Measurements from ENCODE around the gene CCDC18.
A peak's percentile ranks its signal among the peaks of the same experiment; 100 is the strongest.
"Not testable (repeated sequence)": the region's sequence is repeated elsewhere in the genome, so short reads cannot be mapped to it uniquely, and the experiment has no call there.

Gene CCDC18

DNA sequence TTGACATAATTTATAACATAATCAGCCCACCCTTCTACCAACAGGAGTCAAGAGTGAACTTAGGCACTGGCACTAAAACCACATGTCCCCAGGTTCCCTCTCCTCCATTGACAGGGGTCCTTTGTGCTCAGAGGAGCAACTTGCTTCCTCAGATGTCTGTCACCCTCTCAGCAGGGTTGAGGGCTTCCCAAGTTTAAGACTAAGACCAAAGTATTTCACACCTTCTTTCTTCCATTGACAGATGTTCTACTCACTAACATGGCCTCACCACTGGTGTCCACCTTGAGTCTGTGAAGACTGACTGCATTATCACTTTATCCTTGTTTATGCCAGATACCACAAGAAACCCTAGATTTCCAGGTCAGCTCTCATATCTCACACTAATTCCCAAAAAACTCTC lies 56.5 kb downstream of the CCDC18 start:
- no peak for DNase-seq (ENCODE audit: low read depth)

DNA sequence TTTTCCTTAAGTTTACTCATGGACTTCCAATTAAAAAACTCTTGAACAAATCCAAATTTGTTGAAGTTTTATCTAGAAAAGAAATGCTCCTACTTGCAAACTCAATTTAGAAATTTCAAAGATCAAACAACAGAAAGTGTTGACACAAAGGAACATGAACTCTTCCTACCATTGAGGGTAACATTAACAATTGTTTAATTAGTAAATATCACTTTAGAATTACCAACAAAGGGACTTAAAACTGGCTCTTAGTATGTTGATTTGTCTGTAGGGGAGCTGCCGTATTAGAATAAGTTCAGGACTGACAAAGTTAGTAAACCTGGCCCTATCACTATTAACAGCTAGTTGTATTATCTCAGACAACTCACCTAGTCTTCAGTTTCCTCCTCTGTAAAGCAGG lies 57.9 kb downstream of the CCDC18 start:
- no peak for DNase-seq (ENCODE audit: low read depth)

DNA sequence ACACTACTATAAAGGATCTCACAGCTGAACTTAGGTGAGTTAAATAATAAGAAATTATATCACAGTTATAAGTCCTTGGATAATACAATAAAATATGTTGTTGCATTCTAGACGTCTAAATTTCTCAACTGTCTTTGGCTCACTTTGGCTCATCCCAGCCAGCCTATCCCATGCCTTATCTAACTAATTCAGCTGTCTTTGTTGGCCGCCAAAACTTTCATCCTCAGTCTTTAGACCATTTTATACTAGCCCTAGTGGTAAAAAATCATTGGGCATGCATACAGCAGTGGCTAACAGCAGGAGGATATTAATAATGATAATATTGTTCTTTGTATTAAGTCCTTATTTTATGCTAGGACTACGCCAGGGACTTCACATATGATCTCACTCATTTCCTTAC lies 59.3 kb downstream of the CCDC18 start:
- no peak for DNase-seq (ENCODE audit: low read depth)

DNA sequence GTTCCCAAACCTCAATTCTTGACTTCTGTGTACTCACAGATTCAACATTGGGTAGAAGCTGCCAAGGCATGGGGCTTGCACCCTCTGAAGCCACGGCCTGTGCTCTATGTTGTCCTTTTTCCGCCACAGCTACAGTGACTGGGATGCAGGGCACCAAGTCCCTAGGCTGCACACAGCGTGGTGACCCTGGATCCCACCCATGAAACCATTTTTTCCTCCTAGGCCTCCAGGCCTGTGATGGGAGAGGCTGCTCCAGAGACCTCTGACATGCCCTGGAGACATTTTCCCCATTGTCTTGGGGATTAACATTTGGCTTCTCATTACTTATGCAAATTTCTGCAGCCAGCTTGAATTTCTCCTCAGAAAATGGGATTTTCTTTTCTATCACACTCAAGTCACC lies 62.7 kb downstream of the CCDC18 start:
- DNase-seq (ENCODE audit: low read depth), result not testable (repeated sequence)

DNA sequence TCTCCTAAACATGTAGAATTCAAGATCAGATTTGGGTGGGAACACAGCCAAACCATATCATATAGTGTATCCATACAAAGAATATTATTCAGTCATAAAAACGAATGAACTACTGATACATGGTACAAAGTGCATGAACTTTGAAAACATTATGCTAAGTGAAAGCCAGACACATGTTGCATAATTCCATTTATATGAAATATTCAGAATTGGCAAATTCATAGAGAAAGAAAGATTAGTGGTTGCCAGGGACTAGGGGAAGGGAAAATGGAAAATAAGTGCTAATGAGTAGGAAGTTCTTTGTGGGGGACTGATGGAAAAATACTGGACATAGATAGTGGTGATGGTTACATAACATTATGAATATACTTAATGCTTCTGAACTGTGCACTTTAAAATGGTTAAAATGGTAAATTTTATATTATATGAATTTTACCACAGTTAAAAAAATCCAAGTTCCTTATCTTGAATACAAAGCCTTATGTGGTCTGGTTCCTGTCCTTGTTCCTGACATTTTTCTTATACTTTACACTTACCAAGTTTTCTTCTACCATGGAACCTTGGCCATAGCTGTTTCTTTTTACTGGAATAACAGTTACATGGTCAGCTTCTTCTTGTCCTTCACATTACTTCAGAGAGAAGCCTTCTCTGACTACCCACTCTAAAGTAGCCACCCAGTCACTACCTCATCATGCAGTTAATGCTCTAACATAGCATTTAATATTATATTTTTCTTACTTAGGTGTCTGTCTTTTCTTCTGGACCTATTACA lies 64.0 kb downstream of the CCDC18 start:
- no peak for DNase-seq (ENCODE audit: low read depth)

DNA sequence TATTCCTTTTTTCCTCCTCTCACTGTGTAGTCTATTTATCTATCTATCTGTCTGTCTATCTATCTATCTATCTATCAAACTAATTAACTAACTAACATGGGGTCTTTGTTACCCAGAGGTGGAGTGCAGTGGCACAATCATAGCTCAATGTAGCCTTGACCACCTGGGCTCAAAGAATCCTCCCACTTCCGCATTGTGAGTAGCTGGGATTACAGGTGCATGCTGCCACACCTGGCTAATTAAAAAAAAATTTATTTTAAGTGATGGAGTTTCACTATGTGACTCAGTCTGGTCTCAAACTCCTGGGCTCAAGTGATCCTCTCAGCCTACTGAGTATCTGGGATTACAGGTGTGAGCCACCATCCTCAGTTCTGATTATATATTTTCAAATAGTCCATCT lies 71.4 kb downstream of the CCDC18 start:
- no peak for DNase-seq (ENCODE audit: low read depth)

DNA sequence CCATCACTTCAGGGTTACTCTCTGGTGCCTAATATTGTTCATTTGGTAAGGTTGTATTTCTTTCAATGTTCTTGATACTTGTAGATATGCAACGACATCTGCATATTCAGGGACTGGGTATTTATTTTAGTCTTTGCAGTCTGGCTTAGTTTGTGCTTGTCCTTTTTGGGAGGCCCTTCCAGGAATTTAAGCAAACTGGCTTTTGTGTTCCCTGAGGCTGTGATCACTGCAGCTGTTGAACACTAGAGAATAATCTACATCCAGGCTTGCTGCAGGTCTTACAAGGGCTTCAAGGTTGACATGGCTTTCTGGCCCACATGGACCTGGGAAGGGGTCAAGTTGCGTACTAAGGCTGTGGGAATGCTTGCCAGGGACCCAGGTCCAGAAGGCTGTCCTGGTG lies 72.1 kb downstream of the CCDC18 start:
- no peak for DNase-seq (ENCODE audit: low read depth)

DNA sequence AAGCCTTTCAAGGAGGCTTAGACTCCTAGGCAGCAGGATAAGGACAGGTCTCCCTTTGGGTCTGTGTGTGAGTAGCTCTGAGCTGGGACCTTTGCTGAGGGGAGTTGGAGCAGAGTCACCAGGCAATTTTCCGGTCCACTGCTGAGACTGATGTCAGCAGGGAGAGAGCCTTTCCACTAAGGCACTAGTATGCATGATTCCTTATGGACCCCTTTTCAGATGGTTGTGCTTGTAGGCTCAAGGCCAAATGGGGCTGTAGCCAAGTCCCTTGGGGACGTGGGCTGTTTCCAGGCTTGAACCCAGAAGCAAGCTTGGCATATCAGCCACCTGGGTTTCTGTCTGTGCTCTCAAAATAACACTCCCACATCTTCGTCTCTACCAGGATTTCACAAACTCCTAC lies 73.0 kb downstream of the CCDC18 start:
- no peak for DNase-seq (ENCODE audit: low read depth)

DNA sequence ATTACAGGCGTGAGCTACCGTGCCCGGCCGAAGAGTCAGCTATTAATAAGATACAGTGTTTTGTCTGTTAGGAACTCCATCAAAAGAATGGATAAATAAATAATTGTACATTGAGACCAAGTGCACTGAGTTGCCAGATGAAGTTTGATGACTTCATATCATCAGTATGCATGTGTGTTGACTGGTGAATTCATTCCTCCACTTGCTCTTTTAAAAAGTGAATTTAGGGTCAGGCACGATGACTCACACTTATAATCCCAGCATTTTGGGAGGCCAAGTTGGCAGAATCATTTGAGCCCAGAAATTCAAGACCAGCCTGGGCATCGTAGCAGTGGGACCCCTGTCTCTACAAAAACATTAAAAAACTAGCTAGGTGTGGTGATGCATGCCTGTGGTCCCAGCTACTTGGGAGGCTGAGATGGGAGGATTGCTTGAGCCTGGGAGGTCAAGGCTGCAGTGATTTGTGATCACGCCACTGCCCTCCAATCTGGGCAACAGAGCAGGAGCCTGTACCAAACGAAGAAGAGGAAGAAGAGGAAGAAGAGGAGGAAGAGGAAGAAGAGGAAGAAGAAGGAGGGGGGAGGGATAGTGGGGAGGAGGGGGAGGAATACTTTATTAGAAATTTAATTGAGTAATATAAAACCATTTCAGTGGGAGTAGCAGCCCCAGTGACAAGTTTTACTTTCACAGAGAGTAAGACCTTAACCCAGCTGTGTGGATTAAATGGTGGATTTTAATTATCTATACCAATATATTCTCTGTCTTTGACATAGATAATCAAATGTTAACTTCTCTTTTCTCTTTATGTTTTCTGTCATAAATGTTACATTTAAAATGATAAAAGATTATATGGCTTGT lies 74.9 kb downstream of the CCDC18 start:
- peak; percentile 65 for DNase-seq (ENCODE audit: low read depth)

DNA sequence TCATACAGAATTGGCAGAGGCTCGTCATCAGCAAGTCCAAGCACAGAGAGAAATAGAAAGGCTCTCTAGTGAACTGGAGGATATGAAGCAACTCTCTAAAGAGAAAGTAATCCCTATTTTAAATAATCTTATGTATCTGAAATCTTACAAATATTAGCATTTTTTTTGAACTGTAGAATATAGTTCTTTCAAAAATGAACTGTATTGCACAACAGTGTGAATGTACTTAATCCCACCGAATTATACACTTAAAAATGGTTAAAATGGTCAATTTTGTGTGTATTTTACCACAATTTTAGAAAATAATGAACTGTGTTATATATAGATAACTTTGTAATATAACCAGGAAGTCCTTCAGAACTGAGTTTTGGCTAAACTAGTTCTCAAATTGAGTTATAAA lies 75.9 kb downstream of the CCDC18 start:
- no peak for DNase-seq (ENCODE audit: low read depth)

DNA sequence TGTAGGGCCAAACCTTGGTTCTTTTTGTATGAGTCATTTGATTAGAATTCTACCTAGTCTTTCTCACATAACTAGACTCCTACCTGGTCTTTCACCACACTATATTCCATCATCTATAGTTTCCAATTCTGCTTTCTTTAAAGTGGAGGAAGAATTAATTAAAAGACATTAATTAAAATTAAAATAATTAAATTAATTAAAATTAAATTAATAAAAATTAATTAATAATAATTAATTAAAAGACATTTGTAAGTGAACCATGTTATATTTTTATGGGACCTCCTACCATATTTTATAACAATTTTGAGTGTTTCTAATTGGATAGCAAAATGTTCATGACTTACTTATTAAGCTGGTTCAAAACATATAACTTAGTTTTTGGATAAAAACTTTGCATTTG lies 77.4 kb downstream of the CCDC18 start:
- DNase-seq (ENCODE audit: low read depth), result no peak

DNA sequence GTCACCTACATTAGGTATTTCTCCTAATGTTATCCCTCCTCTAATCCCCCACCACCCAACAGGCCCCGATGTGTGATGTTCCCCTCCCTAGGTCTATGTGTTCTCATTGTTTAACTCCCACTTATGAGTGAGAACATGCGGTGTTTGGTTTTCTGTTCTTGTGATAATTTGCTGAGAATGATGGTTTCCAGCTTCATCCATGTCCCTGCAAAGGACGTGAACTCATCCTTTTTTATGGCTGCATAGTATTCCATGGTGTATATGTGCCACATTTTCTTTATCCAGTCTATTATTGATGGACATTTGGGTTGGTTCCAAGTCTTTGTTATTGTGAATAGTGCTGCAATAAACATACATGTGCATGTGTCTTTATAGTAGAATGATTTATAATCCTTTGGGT lies 80.2 kb downstream of the CCDC18 start:
- DNase-seq (ENCODE audit: low read depth), result not testable (repeated sequence)

DNA sequence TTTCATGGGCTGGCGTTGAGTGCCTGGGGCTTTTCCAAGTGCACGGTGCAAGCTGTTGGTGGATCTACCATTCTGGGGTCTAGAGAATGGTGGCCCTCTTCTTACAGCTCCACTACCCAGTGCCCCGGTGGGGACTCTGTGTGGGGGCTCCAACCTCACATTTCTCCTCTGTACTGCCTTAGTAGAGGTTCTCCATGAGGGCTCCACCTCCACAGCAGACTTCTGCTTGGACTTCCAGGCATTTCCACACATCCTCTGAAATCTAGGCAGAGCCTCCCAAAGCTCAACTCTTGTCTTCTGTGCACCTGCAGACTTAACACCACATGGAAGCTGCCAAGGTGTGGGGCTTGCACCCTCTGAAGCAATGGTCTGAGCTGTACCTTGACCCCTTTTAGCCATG lies 82.1 kb downstream of the CCDC18 start:
- no peak for DNase-seq (ENCODE audit: low read depth)

DNA sequence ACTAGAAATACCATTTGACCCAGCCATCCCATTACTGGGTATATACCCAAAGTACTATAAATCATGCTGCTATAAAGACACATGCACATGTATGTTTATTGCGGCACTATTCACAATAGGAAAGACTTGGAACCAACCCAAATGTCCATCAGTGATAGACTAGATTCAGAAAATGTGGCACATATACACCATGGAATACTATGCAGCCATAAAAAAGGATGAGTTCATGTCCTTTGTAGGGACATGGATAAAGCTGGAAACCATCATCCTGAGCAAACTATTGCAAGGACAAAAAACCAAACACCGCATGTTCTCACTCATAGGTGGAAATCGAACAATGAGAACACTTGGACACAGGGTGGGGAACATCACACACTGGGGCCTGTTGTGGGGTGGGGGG lies 88.4 kb downstream of the CCDC18 start:
- not testable (repeated sequence) for DNase-seq (ENCODE audit: low read depth)

DNA sequence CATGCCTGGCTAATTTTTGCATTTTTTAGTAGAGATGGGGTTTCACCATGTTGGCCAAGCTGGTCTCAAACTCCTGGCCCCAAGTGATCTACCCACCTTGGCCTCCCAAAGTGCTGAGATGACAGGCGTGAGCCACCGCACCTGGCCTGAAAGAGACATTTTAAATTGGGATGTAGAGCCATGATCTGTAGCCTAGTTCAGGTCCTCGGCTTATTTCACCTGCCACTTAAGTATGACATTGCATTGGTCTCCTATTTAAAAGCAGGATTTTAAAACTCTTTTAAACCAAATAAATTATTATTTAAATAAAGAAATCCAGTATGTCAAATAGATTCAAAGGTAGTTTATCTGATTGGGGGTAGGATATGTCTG lies 94.7 kb downstream of the CCDC18 start:
- not testable (repeated sequence) for DNase-seq (ENCODE audit: low read depth)

DNA sequence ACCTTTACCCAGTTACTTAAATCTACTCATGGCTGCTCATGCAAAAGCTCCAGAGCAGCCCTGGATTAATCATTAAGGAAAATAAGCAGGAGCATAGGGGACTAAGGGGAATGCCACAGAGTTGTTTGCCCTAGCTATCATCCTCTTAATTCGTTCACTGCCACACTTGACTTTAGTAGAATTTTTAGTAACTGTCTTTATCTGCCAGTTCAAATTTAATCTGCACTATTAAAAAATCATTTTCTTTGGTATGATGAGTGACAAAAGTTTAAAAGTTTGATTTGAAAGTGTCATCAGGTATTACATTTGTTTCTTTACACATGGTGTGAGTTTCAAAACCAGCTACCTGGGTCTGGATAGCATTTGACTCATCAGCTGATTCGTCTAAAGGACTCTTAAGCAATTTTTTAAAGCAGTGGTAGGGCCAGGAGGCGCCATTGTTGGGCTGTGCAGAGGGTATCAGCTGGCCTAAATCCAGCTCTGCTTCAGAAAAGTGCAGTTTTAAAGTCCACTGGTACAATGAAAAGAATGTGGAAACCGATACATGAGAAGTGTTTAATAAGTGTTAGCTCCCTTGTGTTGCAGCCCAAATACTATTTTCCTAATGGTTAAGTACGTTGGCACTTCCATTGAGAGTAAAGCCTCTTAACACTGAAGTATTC lies 95.2 kb downstream of the CCDC18 start:
- DNase-seq (ENCODE audit: low read depth), result no peak

DNA sequence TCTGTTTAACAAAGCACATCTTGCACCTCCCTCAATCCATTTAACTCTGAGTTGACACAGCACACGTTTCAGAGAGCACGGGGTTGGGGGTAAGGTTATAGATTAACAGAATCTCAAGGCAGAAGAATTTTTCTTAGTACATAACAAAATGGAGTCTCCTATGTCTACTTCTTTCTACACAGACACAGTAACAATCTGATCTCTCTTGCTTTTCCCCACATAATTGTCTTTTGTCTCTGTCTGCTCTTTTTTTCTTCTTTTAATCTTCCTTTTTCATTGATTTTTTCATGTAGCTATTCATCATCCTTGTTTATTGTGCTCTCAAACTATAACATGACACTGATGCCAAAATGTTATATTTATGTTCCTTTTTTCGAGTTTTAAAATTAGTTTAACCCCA lies 97.0 kb downstream of the CCDC18 start:
- not testable (repeated sequence) for DNase-seq (ENCODE audit: low read depth)

DNA sequence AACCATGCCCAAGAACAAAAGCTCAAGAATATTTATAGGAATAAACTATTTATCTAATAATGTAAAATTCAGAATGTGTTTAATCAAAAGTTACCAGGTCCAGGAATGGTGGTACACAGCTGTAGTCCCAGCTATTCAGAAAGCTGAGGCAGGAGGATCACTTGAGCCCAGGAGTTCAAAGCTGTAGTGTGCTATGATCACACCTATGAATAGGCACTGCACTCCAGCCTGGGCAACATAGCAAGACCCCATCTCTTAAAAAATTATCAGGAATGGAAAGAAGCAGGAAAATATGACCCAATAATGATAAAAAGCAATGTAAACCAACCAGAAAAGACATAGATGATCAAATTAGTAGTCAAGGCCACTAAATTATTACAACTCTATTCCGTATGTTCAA lies 103.0 kb downstream of the CCDC18 start:
- no peak for DNase-seq (ENCODE audit: low read depth)

DNA sequence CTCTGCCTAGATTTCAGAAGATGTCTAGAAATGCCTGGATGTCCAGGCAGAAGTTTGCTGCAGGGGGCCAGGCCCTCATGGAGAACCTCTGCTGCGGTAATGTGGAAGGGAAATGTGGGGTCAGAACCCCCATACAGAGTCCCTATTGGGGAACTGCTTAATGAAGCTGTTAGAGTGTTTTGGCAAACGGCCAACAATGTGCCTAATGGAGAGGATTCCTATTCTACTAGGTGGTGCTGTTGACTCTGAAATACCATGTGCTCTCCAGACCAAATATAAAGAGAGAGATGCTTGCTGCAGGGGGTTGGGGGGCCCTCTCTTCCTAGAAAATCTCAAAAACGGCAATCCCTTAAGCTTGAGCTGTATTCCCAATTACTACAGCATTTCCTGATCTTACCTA lies 108.0 kb downstream of the CCDC18 start:
- DNase-seq (ENCODE audit: low read depth), result no peak

DNA sequence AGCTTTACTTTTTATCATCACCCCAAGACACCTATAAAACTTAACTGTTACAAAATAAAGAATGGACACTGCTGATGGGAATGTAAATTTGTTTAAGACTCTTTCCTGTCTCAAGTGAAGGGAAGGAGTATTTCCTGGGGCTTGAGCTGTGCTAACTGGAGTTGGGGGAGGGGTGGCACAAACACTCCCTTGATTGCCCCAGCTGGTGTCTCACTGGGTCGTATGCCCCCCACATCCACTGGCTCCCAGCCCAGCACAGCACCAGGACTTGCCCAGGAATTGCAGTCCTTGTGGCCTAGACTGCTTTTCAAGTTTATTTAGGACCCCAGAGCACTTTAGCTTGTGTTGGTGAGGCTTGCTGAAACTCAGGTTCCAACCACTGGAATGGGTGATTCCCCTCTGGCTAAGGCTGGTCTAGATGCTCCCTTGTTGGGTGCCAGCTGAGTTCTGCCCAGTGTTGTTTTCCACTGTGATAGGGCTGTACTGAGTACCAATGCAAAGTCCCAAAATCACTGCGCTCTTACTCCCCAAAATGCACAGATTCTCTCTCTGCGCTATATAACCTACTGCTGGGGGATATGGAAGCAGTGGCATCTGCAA lies 116.1 kb downstream of the CCDC18 start:
- no peak for DNase-seq (ENCODE audit: low read depth)

DNA sequence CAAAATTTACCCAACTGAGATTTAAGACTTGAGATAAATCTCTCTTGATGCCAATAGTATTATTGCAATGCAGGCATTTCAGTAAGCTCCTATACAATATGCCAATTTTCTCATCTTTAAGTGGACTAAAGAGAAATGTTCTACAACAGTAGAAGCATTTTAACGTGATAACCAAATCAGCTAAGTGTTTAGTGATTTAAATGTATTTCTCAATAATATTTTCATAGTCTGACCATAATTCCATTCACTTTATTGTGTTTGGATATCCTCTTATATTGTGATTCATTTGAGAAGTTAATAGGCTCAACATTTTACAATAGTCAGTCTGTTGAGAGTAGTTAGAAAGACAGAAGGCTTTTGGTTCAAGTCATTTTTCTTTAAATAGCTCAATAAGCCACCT lies 120.6 kb downstream of the CCDC18 start:
- no peak for DNase-seq (ENCODE audit: low read depth)

DNA sequence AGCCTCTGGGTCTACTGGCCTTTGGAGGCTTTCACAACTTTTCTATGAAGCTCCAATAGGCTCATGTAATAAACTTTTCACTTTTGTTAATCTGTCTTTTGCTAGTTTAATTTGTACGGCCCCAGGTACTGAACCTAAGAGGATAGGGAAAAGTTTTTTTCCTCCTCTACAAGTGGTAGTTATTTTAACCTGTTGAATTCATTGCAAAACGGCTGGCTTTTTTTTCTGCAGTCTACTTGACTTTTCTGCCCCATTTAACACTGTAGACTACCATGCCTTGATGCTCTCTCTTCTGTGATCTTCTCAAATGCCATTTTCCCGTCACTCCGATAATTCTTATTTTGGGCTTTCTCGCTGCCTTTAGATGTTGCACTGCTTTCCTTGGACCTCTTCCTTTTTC lies 121.6 kb downstream of the CCDC18 start:
- DNase-seq (ENCODE audit: low read depth), result no peak

DNA sequence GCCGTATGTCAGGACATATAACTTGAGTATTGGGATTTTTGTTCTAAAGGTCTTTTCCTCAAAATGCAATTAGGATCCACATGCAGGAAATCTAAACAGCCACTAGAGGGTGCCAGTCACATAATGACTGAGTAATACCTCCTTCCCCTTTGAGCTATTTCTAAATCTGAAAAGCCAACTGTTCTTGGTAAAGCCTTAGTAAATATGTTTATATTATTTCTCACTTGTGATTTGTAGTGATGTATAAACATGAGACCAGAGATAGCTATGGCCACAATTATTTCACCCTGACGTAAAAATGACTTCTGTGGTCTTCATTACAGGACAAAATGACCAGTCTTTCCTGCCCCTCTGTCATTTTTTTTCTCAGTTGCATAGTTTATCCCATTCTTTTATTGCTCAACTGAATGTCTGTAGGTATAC lies 124.2 kb downstream of the CCDC18 start:
- DNase-seq (ENCODE audit: low read depth), result no peak

All from non-pigmented ciliary epithelial cell (primary cell).